NCI-H2029 (cell line): ENCODE results near the gene GPR78.

Experiments
- DNase-seq: peaks from one replicate; lab custom pipeline; 2025; lab: John Stamatoyannopoulos, UW

Gene GPR78

DNA sequence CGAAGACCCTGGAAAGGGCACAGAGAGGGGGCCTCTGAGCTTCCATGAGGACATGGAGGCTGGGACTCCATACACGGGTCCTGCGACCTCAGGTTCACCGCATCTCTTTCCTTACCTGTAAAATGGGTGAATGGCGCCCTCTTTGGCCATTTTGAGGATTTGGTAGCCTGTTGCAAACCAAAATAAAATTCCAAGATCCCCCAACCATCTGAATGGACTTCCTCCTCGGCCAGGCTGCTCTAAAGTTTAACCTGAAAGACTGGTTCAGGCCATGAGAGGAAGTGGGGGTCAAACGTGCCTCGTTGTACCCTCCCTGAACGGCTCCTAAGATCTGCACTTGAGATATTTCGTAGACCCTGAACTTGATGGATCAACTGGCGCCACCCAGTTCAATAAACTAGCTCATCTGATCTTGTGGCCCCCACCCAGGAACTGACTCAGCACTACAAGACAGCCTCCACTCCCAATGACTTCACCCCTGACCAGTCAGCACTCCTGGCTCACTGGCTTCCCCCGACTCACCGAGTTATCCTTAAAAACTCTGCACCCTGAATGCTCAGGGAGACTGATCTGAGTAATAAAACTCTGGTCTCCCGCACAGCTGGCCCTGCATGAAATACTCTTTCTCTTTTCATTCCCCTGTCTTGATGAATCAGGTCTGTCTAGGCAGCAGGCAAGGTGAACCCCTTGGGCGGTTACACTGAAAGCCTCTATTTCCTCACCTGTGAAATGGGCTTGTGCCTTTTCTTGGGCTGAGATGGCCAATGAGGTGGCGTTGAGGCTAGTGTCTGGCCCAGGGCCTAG, 32.9 kb upstream of the GPR78 start:
- DNase-seq = no peak

- DNase-seq = no peak
These were observed 32.1 kb upstream of the GPR78 start for GRCh38 chr4:8547912-8548730.

DNA sequence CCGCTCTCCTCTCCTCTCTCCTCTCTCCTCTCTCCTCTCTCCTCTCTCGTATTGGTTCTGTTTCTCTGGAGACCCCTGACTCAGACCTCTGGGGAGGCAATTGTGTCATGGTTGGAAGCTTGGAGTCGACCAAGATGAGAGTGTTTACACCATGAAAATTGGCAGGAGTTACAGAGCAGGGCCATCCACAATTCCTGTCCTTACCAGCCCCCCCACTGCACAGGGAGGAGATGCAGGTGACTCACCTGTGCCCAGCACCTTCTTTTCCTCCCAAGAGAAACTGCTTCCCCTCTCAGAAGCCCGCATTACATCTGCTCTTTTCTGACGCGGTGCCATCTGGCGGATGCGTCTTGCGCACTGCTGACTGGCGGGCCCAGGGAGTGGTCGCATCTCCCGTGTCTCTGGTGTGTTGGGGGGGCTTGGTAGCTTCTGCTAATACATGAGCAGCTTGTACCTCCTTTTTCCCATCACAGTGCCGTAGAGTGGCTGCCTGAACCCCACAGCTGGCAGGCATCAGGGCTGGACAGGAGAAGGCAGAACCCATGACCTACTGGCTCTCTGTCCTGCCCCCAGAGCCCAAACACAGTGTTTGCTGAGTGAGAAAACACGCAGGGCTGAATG, 31.4 kb upstream of the GPR78 start:
- DNase-seq = no peak

- DNase-seq = no peak
These were observed 30.8 kb upstream of the GPR78 start for GRCh38 chr4:8549352-8549931.

- no peak for DNase-seq
These were observed 29.5 kb upstream of the GPR78 start for GRCh38 chr4:8550691-8551090.

DNA sequence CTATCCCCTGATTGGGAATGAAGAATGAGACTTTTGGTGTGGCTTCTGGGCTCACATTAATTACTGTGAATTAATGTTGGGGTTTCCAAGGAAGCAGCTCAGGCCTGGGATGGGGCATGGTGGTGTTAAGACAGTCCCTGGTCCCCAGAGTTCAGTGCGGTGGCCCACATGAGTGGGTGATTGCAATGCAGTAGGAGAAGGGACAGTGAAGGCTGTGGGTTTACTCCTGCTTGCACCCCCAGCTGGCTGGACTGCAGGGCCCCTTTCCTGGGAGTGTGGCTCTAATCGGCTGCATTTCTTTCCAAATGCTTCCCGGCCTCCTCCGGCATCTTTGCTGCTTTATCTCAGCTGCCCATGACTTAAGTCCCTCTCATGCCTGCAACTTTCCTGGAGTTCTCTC, 28.2 kb upstream of the GPR78 start:
- DNase-seq = no peak

DNA sequence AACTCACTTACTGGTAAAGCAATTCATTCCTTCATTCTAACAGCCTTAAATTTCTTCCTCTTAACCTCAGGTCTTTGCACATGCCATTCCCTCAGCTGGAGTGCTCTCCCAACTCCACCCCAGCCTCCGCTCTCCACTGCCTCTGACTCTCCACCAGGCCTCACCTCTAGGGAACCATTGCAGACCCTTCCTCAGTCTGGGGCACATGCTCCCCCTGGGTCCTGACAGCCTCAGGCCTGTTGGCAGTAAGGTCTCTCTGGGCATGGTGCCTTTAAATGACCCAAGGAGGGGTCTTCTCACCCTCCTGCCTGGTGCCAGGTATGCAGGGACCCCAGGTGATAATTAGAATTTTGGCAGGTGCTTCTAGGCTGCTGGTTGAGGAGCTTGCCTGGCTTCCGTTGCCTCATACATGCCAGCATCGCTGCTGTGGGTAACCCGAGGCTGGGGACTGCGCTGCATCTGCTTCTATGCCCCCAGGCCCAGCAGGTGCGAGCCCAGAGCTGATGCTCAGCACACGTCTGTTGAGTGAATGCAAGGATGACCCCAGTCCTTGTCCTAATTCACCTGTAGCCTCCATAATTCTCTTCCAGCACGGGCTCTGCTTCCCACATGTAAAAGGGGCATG, 27.5 kb upstream of the GPR78 start:
- DNase-seq = no peak

DNA sequence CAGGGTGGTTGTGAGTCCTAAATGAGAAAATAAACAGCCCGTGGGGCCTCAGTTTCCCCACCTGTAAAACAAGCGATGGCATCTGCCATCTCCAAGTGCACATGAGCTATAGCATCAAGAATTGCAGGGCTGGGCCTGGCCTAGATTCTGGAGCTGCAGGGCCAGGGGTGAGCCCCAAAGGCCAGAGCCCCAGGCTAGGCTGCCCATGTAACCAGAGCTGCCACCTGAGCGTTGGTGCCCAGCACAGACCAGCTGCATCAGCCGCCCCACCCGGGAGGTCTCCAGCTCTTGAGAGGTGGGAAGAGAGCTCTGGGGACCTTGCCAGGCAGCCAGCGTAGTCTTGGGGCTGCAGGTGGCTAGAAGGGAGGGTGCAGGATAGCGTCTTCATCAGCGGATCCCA, 27.0 kb upstream of the GPR78 start:
- DNase-seq = no peak

GRCh38 chr4:8553991-8554405, 26.2 kb upstream of the GPR78 start:
- DNase-seq = no peak

- DNase-seq = no peak
These were observed 25.6 kb upstream of the GPR78 start for GRCh38 chr4:8554555-8555100.

DNA sequence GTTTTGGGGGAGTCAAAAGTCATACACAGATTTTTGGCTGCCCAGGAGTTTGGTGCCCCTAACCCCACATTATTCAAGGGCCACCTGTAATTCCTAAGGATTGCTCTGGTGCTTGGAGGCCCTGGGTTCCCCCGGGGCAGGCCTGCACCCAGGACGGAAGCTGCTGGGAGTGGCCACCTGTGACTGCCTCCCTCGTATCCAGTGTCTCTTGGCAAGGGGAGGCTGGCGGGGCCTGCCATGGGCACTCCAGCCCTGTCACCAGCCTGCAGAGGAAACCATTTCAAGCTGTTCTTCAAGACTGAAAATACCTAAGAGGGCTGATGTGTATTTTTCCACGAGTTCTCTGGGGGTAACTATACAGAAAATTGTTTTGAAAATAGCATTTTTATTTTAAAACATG, 24.5 kb upstream of the GPR78 start:
- no peak for DNase-seq

DNA sequence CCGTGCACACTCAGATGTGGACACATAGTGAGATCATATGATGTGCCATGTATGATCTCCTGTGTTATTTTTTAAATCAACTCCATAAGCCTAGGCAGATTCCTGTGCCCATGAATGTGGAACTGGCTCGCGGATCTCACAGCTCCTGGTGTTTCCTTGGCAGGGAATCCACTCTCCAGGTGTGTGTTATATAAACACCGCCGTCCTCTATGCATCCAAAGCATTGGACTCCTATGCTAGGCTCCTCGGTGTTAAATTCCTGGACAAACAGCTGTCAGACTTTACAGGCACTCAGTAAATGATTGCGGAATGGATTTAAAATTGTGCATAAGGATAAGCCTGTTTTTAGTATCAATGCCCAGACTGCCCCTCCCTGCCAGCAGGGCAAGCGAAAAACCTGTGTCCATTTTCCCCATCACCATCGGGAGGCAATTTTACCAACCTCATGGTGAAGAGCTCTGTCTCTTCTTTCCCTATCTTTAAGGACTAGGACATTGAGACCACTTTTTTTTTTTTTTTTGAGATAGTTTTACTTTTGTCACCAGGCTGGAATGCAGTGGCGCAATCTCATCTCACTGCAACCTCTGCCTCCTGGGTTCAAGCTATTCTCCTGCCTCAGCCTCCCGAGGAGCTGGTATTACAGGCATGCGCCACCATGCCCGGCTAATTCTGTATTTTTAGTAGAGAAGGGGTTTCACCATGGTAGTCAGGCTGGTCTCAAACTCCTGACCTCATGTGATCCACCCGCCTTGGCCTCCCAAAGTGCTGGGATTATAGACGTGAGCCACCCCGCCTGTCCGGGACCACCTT, 23.6 kb upstream of the GPR78 start:
- no peak for DNase-seq

DNA sequence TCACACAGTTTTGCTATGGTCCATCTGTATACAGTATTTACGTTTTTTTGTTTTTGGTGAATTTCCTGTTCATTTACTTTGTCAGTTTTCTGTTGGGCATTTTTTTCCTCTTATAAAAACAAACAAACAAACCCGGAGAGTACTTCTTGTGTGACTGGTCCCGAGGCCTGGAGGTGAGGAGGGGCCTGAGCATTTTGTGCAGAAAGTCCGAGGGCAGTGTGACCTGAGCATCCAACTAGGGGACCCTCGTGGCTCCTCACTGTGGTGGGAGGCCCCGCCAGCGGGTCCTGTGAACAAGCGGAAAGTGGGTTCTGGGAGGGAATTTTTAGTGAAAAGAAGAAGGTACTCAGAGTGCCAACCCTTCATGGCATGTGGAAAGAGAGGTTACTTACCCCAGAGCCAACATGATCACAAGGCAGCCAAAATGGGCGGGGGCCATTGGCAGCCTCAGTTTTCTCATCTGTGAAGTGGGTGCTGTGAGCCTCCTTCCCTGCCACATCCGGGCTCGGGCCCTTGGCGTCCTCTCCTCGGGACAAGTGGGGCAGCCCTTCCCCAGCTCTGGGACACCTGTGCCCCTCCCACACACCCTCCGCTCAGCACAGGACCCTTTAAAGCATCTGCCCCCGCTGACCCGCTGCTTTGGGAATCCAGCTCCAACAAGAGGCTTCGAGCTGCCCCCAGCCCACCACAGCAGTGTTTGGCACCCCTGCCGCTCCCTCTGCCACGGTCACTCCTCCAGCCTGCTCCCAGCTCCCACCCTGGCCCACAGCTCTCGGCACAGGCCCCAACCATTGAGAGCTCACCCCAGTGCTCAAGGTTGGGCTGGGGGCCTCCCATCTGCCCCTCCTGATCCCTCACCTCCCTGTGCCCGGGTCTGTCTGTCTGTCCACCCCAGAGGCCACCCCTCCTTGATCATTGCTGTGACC, 22.8 kb upstream of the GPR78 start:
- DNase-seq = no peak

DNA sequence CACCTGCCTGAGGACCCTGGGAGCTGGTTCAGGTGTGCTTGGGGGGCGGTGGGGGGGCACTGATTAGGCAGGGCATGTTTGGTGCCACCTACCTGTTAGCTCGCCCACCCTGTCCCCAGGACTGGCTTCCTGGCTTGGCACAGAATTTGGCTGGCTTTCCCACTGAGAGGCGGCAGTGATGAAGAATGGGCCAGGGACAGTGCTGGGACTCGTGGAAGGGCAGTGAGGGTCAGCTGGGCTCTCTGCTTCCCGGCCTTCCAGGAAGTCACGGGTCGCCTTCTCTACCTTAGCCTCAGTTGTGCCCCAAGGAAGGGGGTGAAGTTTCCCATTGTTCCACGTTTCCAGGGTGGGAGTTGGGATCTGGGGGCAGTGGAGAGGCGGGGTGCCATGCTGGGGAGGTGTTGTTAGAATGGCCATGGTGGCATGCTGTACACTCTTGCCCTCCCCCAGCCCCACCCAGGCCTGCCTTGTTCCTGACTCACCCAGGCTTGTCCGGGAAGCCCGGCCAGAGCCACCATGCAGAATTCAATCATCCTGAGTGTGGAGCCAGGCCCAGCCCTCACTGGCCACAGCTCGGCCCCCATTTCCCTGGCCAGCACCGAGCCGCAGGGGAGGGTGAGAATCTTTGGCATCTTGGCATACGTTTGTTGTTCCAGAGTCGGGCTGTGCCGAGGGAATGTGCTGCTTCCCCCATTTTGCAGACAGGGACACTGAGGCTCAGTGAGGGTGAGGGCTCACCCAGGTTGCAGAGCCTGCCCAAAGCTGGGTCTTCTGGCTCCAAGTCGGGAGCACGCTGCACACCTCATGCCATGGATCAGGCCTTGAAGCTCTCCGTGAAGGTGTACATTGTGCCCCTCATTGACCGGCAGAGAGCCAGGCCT, 21.9 kb upstream of the GPR78 start:
- DNase-seq = no peak

- DNase-seq = no peak
These were observed 21.2 kb upstream of the GPR78 start for GRCh38 chr4:8559011-8559410.

- no peak for DNase-seq
These were observed 20.5 kb upstream of the GPR78 start for GRCh38 chr4:8559524-8560264.

- DNase-seq = no peak
These were observed 19.7 kb upstream of the GPR78 start for GRCh38 chr4:8560265-8561047.
